Measurements from ENCODE around the gene TEPSIN.

TEPSIN gene

DNA sequence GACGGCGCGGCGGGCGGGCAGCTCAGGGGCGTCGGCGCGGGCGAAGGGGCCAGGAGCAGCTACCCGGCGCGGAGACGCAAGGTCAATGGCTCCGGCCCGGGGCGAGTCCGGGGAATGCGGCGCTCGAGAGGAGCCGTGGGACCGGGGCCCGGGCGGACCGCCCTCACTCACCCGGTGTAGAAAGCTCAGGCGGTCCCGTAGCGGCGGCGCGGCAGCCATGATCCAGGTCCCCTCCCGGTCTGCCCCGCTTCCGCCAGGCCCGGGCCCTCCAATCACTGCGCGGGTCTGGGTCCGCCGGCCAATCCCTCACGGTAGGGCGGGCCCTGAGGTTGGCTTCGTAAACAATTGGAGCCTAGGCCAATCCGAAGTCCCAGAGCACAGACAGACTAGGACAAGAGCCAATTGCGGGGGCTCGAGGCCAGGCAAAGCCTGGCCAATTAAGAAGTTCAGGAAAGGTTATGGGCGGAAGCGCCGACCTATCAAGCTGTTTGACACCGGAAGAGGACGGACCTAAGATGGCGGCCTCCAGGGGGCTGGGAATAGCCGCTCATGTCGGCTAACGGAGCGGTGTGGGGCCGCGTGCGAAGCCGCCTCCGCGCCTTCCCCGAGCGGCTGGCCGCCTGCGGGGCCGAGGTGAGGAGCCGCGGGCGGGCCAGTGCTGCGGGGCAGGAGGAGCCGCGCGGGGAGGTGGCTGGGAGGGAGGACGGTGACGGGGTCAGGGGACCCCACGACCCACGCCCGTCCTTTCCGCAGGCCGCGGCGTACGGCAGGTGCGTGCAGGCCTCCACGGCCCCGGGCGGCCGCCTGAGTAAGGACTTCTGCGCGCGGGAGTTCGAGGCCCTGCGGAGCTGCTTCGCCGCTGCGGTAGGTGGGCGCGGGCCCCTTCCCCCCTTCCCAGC, at the start of gene TEPSIN, which contains the start of gene NDUFAF8:
TSS of gene TEPSIN (minus strand) at position 241 of the 899 bp plus-strand sequence. CDS start at position 219, 22 bp downstream.
TSS of gene NDUFAF8 (plus strand) at position 504 of the 899 bp plus-strand sequence. CDS start at position 550, 46 bp downstream.
- H3K4me3 ChIP-seq (replicated peaks; ENCODE audit: low read depth, low read length), result peak within 1 kb of the TSS; percentile 82
- TF ChIP-seq, protein P1, sequence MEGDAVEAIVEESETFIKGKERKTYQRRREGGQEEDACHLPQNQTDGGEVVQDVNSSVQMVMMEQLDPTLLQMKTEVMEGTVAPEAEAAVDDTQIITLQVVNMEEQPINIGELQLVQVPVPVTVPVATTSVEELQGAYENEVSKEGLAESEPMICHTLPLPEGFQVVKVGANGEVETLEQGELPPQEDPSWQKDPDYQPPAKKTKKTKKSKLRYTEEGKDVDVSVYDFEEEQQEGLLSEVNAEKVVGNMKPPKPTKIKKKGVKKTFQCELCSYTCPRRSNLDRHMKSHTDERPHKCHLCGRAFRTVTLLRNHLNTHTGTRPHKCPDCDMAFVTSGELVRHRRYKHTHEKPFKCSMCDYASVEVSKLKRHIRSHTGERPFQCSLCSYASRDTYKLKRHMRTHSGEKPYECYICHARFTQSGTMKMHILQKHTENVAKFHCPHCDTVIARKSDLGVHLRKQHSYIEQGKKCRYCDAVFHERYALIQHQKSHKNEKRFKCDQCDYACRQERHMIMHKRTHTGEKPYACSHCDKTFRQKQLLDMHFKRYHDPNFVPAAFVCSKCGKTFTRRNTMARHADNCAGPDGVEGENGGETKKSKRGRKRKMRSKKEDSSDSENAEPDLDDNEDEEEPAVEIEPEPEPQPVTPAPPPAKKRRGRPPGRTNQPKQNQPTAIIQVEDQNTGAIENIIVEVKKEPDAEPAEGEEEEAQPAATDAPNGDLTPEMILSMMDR (IDR thresholded peaks at IDR 0.05; ENCODE audit: low read depth, low read length, missing control alignments), result no peak
- peak; percentile 98 for DNase-seq (ENCODE audit: extremely low read depth, low read depth)

DNA sequence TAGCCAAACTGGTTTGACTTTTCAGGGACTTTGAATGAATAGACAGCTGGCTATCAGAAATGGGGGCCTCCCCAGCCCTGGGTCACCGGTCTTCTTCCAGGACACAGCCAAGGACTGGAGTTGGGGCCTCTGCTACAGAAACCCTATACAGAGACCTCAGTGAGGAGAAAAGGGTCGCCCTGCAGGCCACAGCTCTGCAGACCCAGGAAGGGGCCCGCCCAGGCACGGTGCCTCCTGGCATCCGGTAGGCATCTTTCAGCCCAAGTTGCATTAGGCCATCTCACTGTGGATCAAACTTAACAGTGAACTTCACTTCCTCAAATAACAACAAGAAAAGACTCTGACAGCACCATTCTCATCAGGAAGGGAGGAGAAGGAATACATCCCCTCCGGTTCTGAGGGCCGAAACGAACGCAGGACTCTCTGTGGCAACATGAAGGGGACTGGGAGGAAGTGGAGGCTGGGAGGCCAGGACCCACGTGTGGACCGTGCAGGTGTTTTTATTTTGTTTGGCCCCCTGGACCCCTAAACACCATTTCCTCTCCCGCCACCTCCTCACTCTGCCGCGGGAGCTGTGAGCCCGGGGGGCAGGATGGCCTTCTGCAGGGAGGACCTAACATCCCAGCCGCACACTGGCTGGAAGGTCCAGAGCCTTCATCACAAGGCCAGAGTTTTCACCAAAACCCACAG, 49.0 kb upstream of the TEPSIN start:
- TF ChIP-seq, protein P1 (IDR thresholded peaks at IDR 0.05; ENCODE audit: low read depth, low read length, missing control alignments), result no peak

GRCh38 chr17:81287152-81287551, 48.3 kb upstream of the TEPSIN start:
- no peak overlapping the region for H3K4me3 ChIP-seq (replicated peaks; ENCODE audit: low read depth, low read length)
- TF ChIP-seq, protein P1 (IDR thresholded peaks at IDR 0.05; ENCODE audit: low read depth, low read length, missing control alignments), result no peak
- DNase-seq (ENCODE audit: extremely low read depth, low read depth), result no peak

More for the DNA sequence above, 49.0 kb upstream of the TEPSIN start:
- no peak for DNase-seq (ENCODE audit: extremely low read depth, low read depth)
- no peak overlapping the region for H3K4me3 ChIP-seq (replicated peaks; ENCODE audit: low read depth, low read length)

DNA sequence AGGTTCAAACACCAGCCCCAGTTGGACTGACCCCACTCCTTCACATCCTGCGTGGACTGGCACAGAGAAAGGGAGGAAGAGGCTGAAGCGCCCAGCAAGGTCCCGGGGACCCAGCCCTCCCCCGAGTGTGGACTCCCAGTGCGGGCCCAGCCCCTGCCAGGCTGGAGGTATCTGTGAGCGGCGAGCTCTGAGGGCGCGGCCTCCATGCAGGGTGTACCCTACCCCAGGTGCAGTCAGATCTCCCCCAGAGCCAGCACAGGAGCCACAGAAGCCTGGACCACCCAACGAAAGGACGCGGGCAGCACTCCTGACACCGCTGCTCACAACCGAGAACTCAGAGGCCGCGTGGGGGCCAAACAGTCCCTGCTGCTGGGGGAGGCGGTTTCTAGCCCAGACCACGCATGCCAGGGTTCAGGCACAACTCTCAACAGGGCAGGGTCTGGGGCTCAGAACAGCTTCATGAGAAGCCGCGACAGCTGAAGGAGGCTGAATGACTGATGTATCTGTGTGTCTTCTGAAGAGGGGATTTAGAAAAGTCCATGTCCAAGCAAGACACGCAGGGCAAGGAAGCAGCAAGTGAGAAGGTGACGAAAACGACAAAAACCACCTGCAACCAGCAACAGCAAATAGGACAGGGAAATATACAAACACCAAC, 47.8 kb upstream of the TEPSIN start:
- no peak overlapping the region for H3K4me3 ChIP-seq (replicated peaks; ENCODE audit: low read depth, low read length)
- no peak for DNase-seq (ENCODE audit: extremely low read depth, low read depth)
- TF ChIP-seq, protein P1 (IDR thresholded peaks at IDR 0.05; ENCODE audit: low read depth, low read length, missing control alignments), result no peak

GRCh38 chr17:81285894-81286293, 47.0 kb upstream of the TEPSIN start:
- H3K4me3 ChIP-seq (replicated peaks; ENCODE audit: low read depth, low read length), result no peak overlapping the region
- no peak for DNase-seq (ENCODE audit: extremely low read depth, low read depth)
- TF ChIP-seq, protein P1 (IDR thresholded peaks at IDR 0.05; ENCODE audit: low read depth, low read length, missing control alignments), result no peak

GRCh38 chr17:81285179-81285878, 46.5 kb upstream of the TEPSIN start:
- TF ChIP-seq, protein P1 (IDR thresholded peaks at IDR 0.05; ENCODE audit: low read depth, low read length, missing control alignments), result no peak
- DNase-seq (ENCODE audit: extremely low read depth, low read depth), result no peak
- H3K4me3 ChIP-seq (replicated peaks; ENCODE audit: low read depth, low read length), result no peak overlapping the region
